Natural killer cell (primary cell): Measurements from ENCODE around the gene OSBP2. TPM values are rescaled to one million over a fixed set of nuclear protein-coding genes. Genes with fewer than 3 reads are reported as not detected.
A peak's percentile ranks its signal among the peaks of the same experiment; 100 is the strongest.

Experiments
- ATAC-seq, 3 donors: fragments of 150-1000 bp in 2 of 3; fragments of 200-7000 bp in 1 of 3; cut with Tn5 transposase; 1 replicate in 1 of 3; 2 replicates in 2 of 3; pipeline ENCODE4 v1.10.0; 2021; ENCODE audit warnings: mild to moderate bottlenecking in 2 of 3, moderate library complexity in 2 of 3
- DNase-seq, 2 donors: peaks; one replicate each; pipeline versions ENCODE4 v3.0.0 to v3.0.0-alpha.2; 2013 to 2021; ENCODE audit warnings: mixed read lengths in 1 of 2
- H3K27ac ChIP-seq: one replicate; pipeline ENCODE4 v1.5.1; 2013; ENCODE audit warnings: mild to moderate bottlenecking, low read length
- H3K27me3 ChIP-seq: one replicate; pipeline ENCODE4 v1.6.1; 2013; ENCODE audit warnings: low read length; ENCODE audit not compliant: control insufficient read depth, insufficient read depth
- H3K36me3 ChIP-seq: one replicate; pipeline ENCODE4 v1.6.1; 2013; ENCODE audit warnings: low read length; ENCODE audit not compliant: control insufficient read depth, insufficient read depth
- H3K4me1 ChIP-seq: one replicate; pipeline ENCODE4 v1.6.1; 2013; ENCODE audit warnings: low read length; ENCODE audit not compliant: control insufficient read depth, insufficient read depth
- H3K4me3 ChIP-seq: one replicate; pipeline ENCODE4 v1.5.1; 2013; ENCODE audit warnings: low read length
- H3K9me3 ChIP-seq: one replicate; pipeline ENCODE4 v1.6.1; 2013; ENCODE audit warnings: low read length; ENCODE audit not compliant: control insufficient read depth, insufficient read depth
- H3K27ac Mint-ChIP-seq, 2 donors: one replicate each; pipeline ENCODE4 v1.8.0; 2022; ENCODE audit warnings: mild to moderate bottlenecking in 2 of 2, mixed read lengths in 2 of 2, moderate library complexity in 1 of 2
- H3K27me3 Mint-ChIP-seq, 2 donors: one replicate each; pipeline ENCODE4 v1.8.0; 2022; ENCODE audit warnings: low read depth in 2 of 2, mixed read lengths in 2 of 2
- H3K36me3 Mint-ChIP-seq: one replicate; pipeline ENCODE4 v1.8.0; 2022; ENCODE audit warnings: mixed read lengths
- H3K4me1 Mint-ChIP-seq, 2 donors: one replicate each; pipeline ENCODE4 v1.8.0; 2022; ENCODE audit warnings: mixed read lengths in 2 of 2
- H3K4me3 Mint-ChIP-seq: one replicate; pipeline ENCODE4 v1.8.0; 2022; ENCODE audit warnings: mild to moderate bottlenecking, moderate library complexity, mixed read lengths
- H3K9me3 Mint-ChIP-seq, 2 donors: one replicate each; pipeline ENCODE4 v1.8.0; 2022; ENCODE audit warnings: mixed read lengths in 2 of 2
- WGBS: methylation state at CpG from one replicate; pipeline ENCODE4 v1.1.7; 2013; ENCODE audit warnings: missing lambda C conversion rate; ENCODE audit not compliant: insufficient coverage; 5-methylcytosine and 5-hydroxymethylcytosine counted together
- intact Hi-C: fragments of 100-400 bp; cut with micrococcal nuclease; formaldehyde crosslinking; loops from one replicate; pipeline ENCODE4 v1.14.2; 2022
- total RNA-seq, 4 donors: library from RNA; stranded (reverse); fragments of 120-200 nt in 1 of 4; gene quantifications; one replicate each; pipeline versions ENCODE4 v1.2.3 to v1.2.4, GENCODE V29; 2013 to 2022
- TF ChIP-seq, protein P1 (sequence below): fragments of 200-600 bp; IDR thresholded peaks from one replicate; pipeline ENCODE4 v1.8.0; 2022; ENCODE audit warnings: antibody characterized with exemption

Gene OSBP2
- total RNA-seq, 3 donors from 2014 or later (not counting 1 experiment from before 2014, with no cell fraction given): 0.65 to 1.2 (median 0.79) TPM

DNA sequence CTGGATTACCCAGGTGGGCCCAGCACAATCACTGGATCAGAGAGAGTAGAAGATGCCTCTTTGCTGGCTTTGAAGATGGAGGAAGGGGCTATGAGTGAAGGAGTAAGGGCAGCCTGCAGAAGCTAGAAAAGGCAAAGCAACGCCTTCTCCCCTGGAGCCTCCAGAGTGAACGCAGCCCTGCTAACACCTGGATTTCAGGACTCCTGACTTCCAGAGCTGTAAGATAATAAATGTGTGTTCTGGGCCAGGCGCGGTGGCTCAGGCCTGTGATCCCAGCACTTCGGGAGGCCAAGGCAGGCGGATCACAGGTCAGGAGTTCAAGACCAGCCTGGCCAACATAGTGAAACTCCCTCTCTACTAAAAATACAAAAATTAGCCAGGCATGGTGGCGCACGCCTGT lies 171.5 kb downstream of the OSBP2 start:
- WGBS: 83% methylated on average over 8 of the region's 8 CpGs
- no peaks in the 10 kb centered on the region for H3K36me3 ChIP-seq
- DNase-seq: no peak
- no peak overlapping the region for H3K4me3 ChIP-seq
- TF ChIP-seq, protein P1, sequence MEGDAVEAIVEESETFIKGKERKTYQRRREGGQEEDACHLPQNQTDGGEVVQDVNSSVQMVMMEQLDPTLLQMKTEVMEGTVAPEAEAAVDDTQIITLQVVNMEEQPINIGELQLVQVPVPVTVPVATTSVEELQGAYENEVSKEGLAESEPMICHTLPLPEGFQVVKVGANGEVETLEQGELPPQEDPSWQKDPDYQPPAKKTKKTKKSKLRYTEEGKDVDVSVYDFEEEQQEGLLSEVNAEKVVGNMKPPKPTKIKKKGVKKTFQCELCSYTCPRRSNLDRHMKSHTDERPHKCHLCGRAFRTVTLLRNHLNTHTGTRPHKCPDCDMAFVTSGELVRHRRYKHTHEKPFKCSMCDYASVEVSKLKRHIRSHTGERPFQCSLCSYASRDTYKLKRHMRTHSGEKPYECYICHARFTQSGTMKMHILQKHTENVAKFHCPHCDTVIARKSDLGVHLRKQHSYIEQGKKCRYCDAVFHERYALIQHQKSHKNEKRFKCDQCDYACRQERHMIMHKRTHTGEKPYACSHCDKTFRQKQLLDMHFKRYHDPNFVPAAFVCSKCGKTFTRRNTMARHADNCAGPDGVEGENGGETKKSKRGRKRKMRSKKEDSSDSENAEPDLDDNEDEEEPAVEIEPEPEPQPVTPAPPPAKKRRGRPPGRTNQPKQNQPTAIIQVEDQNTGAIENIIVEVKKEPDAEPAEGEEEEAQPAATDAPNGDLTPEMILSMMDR: no peak
- peaks cover 0 to 8% of the 10 kb centered on the region in 2 donors for H3K4me1 Mint-ChIP-seq
- H3K27me3 Mint-ChIP-seq: no peaks in the 10 kb centered on the region
- no peak overlapping the region for H3K27ac ChIP-seq
- intact Hi-C loops: no loop called here
- H3K4me1 ChIP-seq: no peaks in the 10 kb centered on the region
- ATAC-seq: no peak
- H3K27ac Mint-ChIP-seq: no peak overlapping the region
- no peak overlapping the region for H3K4me3 Mint-ChIP-seq
- H3K36me3 Mint-ChIP-seq: no peaks in the 10 kb centered on the region
- no peaks in the 10 kb centered on the region for H3K9me3 Mint-ChIP-seq
- H3K27me3 ChIP-seq: no peaks in the 10 kb centered on the region
- H3K9me3 ChIP-seq: no peaks in the 10 kb centered on the region

DNA sequence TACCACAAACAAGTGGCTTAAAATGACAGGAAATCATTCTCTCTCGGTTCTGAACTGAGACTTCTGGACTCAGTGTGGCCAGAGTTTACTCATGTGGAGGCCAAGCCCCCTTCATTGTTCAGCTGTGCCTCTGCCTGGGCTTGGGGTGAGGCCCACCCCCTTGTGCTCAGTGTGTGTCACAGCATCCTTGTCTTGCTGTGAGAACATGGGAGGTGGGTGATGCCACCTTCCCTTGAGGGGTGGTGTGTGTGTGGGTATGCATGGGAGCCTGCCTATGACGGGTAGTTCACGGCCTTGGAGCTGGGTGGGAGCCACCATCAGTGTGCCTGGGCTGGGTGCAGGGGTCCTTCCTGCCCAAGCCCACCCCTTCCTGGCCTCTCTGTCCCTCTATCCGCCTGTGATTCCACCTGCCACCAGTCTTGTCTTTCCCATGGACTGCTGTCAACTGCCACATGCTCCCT lies 172.2 kb downstream of the OSBP2 start:
- Histone ChIP-seq H3K27me3 (no peaks in the 10 kb centered on the region), H3K36me3 (no peaks in the 10 kb centered on the region), H3K4me3 (no peak overlapping the region), H3K4me1 (no peaks in the 10 kb centered on the region), H3K9me3 (no peaks in the 10 kb centered on the region), H3K27ac (no peak overlapping the region)
- Mint-ChIP-seq H3K27ac (no peak overlapping the region), H3K36me3 (no peaks in the 10 kb centered on the region), H3K4me3 (no peak overlapping the region), H3K4me1 (peaks cover 0 to 8% of the 10 kb centered on the region in 2 donors), H3K9me3 (no peaks in the 10 kb centered on the region), H3K27me3 (no peaks in the 10 kb centered on the region)
- WGBS: 69% methylated on average over 4 of the region's 4 CpGs
- DNase-seq (no peak), ATAC-seq (peak in 2 of 3 donors; percentile 16 to 60)
- intact Hi-C loops: no loop called here
- TF ChIP-seq, protein P1: no peak

DNA sequence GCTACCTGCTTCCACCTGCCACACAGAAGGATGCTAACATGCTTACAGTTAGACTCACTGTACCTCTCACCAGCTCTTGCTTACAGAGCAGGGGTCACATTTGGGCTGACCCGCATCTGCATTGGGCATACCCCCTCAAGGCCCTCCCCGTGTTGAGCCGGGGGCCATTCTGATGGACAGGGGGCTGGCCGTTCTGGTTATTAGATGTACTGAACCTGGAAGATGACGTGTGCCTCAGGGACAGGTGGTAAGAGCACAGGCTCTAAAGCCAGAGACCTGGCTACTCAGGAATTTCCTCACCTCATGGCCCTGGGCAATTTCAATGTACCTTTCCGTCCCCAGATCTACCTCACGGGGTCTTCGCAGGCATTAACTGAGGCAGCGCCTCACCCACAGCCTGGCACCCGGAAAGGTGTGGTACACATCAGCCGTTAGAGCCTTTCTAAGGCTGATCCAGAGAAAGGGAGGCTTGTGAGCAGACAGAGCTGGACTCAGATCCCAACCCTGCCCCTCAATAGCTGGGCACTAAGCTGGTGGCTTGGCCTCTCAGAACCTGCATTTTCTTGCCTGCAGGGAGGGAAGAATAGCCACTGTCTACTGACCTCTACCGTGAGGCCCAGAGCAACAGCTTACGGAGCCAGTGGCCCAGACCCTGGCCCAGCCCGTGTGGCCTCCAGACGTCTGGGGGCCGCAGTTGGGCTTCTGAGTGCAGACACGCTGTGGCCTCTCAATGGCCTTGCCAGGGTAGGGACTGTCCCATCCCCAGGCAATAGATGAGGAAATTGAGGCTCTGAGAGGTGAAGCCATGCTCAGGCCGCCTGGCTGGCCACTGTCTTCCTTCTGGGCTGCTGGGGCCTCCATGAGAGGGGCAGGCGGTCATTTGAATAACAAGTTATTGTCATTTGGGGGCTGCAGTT lies 173.3 kb downstream of the OSBP2 start:
- Histone ChIP-seq H3K27ac (no peak overlapping the region), H3K36me3 (no peaks in the 10 kb centered on the region), H3K27me3 (no peaks in the 10 kb centered on the region), H3K4me1 (no peaks in the 10 kb centered on the region), H3K9me3 (no peaks in the 10 kb centered on the region), H3K4me3 (no peak overlapping the region)
- Mint-ChIP-seq H3K9me3 (no peaks in the 10 kb centered on the region), H3K4me1 (peaks cover 0 to 8% of the 10 kb centered on the region in 2 donors), H3K27ac (no peak overlapping the region), H3K4me3 (no peak overlapping the region), H3K36me3 (no peaks in the 10 kb centered on the region), H3K27me3 (no peaks in the 10 kb centered on the region)
- ATAC-seq (no peak), DNase-seq (no peak)
- WGBS: 91% methylated on average over 19 of the region's 19 CpGs
- TF ChIP-seq, protein P1: no peak
- intact Hi-C loops: no loop called here
